Activated CD4-positive, alpha-beta T cell treated with anti-CD3 and anti-CD28 coated beads, Interleukin-2, amount 50 U/mL, for 16 hours (primary cell): ENCODE results near the gene APBB1IP.
"Not testable (repeated sequence)": the region's sequence is repeated elsewhere in the genome, so short reads cannot be mapped to it uniquely, and the experiment has no call there.

Experiments
- DNase-seq: peaks from one replicate; pipeline ENCODE4 v3.0.0-alpha.2; 2020

APBB1IP gene

GRCh38 chr10:26478061-26478460 is 39.9 kb downstream of the APBB1IP start:
- DNase-seq, result no peak

DNA sequence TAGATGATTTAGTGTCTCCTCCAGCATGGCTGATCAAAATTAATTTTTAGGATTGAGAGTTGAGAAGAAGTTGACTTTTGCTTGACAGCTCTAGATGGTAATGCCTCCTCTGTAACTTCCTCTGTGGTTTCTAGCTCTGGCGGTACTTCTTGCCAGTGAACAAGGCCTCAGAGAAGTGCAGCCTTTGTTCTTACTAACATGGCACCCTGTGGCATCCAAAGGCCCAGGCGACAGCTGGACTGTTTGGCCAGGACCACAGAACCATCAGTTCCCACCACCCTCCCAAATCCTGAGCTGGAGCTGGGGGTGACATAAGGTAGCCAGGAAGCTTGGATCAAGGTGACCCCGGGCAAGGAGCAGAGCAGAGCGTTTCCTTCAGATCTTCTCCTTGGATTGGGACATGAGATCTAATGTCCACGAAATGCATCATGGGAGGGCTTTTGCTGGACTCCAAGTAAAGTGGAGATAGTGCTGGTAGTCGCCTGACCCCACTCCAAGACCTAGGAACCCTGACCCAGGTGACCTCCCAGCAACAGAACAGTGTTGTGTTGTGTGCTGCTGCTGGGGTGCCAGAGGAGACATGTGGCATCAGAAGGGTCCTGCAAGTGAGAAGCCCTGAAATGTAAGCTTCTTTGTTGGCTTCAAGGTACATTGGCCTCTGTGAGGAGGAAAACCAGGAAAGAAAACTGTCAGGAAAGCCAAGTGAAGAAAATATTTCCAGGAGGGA is 41.8 kb downstream of the APBB1IP start:
- DNase-seq, result peak; percentile 63

DNA sequence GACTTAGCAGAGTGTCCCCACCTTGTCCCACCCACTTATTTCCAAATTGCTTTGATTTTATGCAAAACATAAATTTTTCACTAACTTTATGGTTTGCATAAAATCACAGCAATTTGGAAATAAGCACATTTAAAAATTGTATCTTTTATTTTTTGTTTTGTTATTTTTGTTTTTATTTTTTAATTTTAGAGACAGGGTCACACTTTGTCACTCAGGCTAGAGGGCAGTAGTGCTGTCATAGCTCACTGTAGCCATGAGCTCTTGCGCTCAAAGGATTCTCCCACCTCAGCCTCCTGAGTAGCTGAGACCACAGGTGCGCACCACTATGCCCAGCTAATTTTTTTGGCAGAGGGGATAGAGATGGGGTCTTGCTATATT is 43.2 kb downstream of the APBB1IP start:
- DNase-seq, result no peak

DNA sequence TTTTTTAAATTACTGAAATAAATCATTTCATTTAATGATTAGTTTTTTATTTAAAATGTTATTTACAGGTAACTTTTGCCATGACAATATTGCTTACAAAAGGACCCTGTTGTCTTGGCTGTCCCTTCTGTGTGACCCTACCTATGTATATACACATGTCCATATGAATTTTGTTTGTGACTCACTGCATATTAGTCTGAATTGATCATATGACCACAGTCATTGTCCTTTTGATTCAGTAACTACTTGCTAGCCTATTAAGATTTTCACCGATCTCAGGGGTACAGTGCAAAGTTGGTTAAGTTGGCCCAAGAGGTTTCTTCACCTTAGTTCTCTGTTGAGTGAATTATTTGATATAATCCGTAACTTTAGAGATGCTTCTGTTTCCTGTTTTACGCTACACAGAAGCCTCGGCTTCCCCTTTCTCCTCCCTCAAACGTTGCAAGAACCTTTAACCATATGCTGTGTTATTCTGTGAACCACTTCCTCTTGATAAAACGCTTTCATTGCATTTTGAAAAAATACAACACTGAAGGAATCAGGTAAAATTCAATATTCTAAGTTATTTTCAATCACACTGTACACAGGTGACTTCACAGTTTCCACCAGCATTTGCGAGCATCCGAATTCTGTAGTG is 43.9 kb downstream of the APBB1IP start:
- peak; percentile 50 for DNase-seq

- DNase-seq, result peak; percentile 38
These were observed 45.4 kb downstream of the APBB1IP start for GRCh38 chr10:26483554-26483953.

DNA sequence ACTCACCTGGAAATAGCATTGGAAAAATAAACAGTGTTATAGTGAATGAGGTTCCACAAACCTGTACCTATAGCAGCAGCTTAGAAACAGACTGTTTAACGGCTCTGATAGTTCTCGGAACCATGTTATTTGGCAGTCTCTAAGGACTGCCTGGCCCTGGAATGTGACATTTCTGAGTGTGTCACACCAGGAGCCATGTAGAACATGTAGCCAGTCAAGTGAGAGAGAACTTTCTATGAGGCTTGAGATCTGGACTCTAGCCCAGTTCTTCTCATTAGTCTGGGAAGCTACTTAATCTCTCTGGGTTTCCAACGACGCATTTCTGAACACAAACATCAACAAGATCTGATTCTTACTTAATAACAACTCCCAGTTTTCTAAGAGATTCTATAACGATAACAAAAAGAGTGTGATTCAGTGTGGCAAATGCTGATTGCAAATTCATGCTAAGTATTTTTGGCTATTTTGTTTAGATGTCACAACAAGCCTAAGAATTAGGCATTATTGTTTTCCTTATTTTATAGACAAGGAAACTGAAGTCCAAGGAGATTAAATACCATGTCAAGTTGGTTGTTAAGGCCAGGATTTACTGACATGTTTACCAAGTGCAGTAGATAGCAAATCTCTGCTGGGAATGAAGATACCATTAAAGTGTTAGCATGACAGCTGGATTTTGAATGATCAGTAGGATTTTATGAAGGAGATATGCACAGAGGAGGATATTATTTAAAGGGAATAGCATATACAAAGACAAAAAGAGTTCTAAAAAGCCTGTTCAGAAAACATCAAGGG is 47.2 kb downstream of the APBB1IP start:
- no peak for DNase-seq

GRCh38 chr10:26486304-26486703 is 48.2 kb downstream of the APBB1IP start:
- DNase-seq, result no peak

- DNase-seq, result peak; percentile 90
These were observed 49.1 kb downstream of the APBB1IP start for GRCh38 chr10:26486990-26487850.

GRCh38 chr10:26488344-26488743 is 50.2 kb downstream of the APBB1IP start:
- DNase-seq, result no peak

GRCh38 chr10:26489081-26489480 is 50.9 kb downstream of the APBB1IP start:
- DNase-seq, result no peak

DNA sequence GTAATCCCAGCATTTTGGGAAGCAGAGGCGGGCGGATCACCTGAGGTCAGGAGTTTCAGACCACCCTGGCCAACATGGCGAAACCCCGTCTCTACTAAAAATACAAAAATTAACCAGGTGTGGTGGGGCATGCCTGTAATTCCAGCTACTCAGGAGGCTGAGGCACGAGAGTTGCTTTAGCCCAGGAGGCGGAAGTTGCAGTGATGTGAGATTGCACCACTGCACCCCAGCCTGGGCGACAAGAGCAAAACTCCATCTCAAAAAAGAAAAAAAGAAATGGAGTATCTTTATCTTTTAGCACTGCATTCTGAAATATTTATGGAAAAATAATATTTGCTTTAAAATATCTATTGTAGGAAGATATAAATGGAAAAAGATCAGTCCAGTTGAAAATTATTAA is 52.2 kb downstream of the APBB1IP start:
- not testable (repeated sequence) for DNase-seq

DNA sequence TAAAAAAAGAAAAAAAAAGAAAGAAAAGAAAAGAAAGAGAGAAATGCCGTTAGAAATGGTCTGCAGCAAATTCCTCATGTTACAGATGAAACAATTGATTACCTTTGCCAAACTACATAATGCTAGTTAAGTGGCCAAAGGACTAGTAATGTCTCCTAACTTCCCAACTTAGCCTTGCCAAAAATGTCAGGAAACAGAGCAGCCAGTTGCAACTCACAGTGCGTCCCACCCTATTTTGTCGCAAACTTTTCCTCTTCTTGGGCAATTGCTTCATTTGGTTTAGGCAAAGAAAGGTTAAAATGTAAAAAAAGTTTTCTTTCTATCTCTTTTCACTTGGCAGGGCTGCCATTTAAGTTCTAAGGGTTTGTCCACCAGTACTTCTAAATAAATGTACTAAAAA is 53.1 kb downstream of the APBB1IP start:
- no peak for DNase-seq

GRCh38 chr10:26491934-26492333 is 53.8 kb downstream of the APBB1IP start:
- no peak for DNase-seq

DNA sequence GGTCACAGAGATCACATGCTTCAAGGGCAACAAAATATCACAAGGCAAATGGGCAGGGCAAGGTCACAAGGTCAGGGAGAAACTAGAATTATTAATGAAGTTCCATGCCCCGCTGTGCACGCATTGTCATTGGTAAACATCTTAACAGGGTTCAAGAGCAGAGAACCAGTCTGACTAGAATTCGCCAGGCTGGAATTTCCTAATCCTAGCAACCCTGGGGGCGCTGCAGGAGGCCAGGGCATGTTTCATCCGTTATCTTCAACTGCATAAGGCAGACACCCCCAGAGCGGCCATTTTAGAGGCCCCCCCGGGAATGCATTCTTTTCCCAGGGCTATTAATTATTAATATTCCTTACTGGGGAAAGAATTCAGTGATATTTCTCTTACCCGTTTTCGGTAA is 54.6 kb downstream of the APBB1IP start:
- DNase-seq, result not testable (repeated sequence)

DNA sequence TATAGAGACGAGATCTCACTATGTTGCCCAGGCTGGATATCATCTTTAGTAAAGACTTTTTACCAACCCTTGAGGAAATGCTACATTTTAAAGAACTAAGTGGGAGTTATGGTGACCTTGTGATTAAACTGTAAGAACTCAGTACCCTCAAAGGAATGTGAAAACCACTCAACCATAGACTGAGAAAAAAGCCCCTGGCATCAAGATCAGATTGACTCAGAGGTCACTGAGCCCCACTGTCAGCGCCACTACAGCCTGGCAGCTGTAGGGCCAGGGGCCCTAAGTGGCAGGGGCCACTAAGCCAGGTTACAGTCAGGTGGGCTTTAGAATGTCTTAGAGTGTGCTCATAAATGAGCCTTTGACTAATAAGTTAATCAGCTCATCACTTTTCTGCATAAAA is 55.9 kb downstream of the APBB1IP start:
- DNase-seq, result no peak

- no peak for DNase-seq
These were observed 61.3 kb downstream of the APBB1IP start for GRCh38 chr10:26499426-26499825.

- DNase-seq, result no peak
These were observed 64.8 kb downstream of the APBB1IP start for GRCh38 chr10:26502986-26503385.

DNA sequence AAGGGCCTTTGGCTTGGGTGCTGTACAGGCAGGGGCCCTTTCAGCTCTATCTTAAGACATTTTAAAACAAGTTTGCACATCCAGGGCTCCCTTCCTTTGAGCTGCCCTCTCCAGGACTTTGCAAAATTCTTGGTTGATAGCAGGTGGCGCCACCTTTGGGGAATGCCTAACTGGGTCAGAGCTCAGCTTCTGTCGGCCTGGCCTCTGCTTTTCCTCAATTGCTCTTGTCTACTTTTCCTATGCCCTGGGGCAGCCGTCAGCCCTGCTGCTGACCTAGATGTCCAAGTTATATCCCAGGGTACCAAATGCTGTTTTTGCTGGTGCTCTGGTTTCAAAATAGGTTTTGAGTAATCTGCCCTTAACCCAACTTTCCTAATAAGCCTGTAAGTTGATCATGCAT is 65.8 kb downstream of the APBB1IP start:
- DNase-seq, result peak; percentile 8

GRCh38 chr10:26504429-26504828 is 66.3 kb downstream of the APBB1IP start:
- not testable (repeated sequence) for DNase-seq

DNA sequence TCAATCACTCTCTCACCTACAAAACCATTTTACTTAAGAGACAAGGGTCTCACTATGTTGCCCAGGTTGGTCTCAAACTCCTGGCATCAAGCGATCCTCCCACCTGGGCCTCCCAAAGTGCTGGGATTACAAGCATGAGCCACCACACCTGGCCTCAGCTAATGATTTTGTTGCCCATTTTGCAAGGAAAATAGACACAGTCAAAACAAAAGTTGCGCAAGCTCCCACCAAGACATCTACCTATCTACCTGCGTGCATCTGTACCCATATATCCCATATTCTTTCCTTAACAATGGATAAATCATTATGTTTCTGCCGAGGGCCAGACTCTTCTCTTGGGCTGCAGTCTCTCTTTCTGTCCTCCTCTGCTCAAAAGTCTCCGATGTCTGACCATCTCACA is 67.3 kb downstream of the APBB1IP start:
- DNase-seq, result no peak

- DNase-seq, result no peak
These were observed 68.6 kb downstream of the APBB1IP start for GRCh38 chr10:26506736-26507135.

GRCh38 chr10:26507441-26507840 is 69.3 kb downstream of the APBB1IP start:
- no peak for DNase-seq

DNA sequence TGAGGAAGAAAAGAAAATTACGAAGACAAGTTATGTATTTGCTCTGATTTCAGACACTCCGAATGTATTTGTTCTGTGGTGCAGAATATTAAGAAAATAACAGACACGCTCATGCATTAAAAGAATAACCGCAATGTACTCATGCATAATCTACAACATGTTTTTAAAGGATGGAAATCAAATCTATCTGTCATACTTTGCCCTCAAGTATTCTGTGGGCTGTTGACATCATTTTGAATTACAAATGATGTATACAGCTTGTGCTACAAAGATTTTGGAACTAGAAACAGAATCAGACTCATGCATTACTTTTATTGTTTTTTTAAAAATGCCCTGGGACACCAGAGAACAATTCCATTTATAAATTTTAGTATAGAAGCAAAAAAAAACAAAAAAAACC is 69.9 kb downstream of the APBB1IP start:
- no peak for DNase-seq
